Epidermal melanocyte (primary cell): Measurements from ENCODE around the gene PCLAF.
A peak's percentile ranks its signal among the peaks of the same experiment; 100 is the strongest.
"Not testable (repeated sequence)": the region's sequence is repeated elsewhere in the genome, so short reads cannot be mapped to it uniquely, and the experiment has no call there.

ENCODE experiments used
- DNase-seq: peaks from one replicate; pipeline ENCODE4 v3.0.0; 2011; ENCODE audit warnings: low spot score; ENCODE audit not compliant: insufficient read length

The PCLAF gene

GRCh38 chr15:64369078-64369607 lies 12.1 kb downstream of the PCLAF start:
- no peak for DNase-seq

- DNase-seq, result no peak
Observed at GRCh38 chr15:64361259-64361658, 20.0 kb downstream of the PCLAF start.

- DNase-seq, result no peak
Observed at GRCh38 chr15:64356710-64357040, 24.6 kb downstream of the PCLAF start.

DNA sequence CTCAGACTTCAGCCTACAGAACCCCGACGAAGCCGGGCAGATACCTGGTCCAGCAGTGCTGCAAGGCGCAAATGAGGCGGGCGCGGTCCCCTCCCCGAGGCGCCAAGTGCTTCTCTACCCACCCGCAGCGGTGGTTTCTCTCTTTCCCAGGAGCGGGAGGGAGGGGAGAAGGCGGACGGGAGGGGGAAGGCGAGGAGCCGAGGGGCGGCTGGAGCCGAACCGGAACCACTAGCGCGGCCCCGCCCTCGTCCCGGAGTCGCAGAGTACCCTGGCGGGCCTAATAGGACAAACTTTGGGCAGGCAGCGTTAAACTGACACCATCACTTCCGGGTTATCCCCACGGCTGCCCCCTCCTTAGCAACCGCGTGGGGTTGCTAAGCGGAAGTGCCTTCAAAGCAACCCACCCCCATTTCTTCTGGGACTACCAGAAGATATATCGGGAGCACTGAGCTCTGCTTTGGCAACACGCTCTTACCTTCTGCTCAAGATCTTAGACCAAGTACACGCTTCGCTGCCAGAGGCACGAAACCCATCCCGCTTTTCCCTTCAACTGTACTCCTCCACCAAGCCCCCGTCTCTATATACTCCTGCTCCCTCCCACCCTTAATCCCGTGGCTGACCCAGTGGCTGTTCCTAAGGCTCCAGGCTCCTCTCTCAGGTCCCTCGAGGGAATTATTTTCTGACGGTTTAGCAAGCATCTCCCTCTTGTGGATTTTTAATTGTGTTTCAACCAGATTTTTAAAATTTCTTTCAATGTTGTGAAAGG lies 25.1 kb downstream of the PCLAF start, which contains the start of gene CSNK1G1:
Gene CSNK1G1 (minus strand): TSS at position 230 of the 766 bp plus-strand sequence. CDS start 55,674 bp downstream, outside the sequence.
- DNase-seq, result peak; percentile 68

- no peak for DNase-seq
Observed at GRCh38 chr15:64355348-64355943, 25.8 kb downstream of the PCLAF start.

GRCh38 chr15:64354688-64355344 lies 26.4 kb downstream of the PCLAF start:
- DNase-seq, result no peak

- DNase-seq, result no peak
Observed at GRCh38 chr15:64351265-64351664, 30.0 kb downstream of the PCLAF start.

- DNase-seq, result no peak
Observed at GRCh38 chr15:64349375-64349774, 31.9 kb downstream of the PCLAF start.

DNA sequence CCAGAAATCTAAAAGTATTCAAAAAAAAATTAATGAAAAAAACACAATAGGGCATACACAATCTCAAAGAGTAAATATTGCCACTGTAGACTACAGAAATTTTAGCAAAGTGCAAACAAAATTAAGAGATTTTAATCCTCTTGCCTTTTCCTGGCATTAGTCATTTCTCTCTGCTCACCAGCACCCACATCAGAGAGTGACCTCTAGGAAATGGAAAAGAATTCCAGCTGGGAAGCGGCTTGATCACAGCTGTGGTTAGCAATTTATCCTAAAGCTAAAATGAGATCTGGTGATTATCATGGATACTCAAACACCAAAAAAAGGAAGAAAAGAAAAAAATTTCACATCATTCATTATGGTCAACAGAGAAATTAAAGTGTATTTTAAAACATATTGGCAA lies 32.8 kb downstream of the PCLAF start:
- no peak for DNase-seq

- DNase-seq, result not testable (repeated sequence)
Observed at GRCh38 chr15:64346242-64346641, 35.0 kb downstream of the PCLAF start.

- DNase-seq, result no peak
Observed at GRCh38 chr15:64344651-64345294, 36.5 kb downstream of the PCLAF start.

- DNase-seq, result no peak
Observed at GRCh38 chr15:64343841-64344240, 37.4 kb downstream of the PCLAF start.

GRCh38 chr15:64343222-64343621 lies 38.0 kb downstream of the PCLAF start:
- DNase-seq, result no peak

GRCh38 chr15:64341961-64342360 lies 39.3 kb downstream of the PCLAF start:
- DNase-seq, result no peak

DNA sequence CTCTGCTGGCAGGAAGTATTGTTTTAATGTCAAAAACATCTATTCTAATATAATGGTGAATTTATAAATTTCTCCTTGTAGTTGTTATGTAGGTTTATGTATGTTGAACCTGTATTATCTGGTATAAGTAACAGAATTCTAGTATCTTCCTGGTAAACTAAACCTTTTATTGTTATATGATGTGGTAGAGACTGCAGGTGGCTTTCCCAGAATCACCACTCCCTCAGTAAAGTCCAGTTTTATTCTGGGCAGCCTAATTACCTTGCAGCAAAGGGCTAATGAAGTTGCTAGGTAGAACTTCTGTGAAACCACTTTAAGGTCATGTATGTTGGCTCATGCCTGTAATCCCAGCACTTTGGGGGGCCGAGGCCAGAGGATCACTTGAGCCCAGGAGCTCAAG lies 40.9 kb downstream of the PCLAF start:
- no peak for DNase-seq

GRCh38 chr15:64337761-64338160 lies 43.5 kb downstream of the PCLAF start:
- no peak for DNase-seq

DNA sequence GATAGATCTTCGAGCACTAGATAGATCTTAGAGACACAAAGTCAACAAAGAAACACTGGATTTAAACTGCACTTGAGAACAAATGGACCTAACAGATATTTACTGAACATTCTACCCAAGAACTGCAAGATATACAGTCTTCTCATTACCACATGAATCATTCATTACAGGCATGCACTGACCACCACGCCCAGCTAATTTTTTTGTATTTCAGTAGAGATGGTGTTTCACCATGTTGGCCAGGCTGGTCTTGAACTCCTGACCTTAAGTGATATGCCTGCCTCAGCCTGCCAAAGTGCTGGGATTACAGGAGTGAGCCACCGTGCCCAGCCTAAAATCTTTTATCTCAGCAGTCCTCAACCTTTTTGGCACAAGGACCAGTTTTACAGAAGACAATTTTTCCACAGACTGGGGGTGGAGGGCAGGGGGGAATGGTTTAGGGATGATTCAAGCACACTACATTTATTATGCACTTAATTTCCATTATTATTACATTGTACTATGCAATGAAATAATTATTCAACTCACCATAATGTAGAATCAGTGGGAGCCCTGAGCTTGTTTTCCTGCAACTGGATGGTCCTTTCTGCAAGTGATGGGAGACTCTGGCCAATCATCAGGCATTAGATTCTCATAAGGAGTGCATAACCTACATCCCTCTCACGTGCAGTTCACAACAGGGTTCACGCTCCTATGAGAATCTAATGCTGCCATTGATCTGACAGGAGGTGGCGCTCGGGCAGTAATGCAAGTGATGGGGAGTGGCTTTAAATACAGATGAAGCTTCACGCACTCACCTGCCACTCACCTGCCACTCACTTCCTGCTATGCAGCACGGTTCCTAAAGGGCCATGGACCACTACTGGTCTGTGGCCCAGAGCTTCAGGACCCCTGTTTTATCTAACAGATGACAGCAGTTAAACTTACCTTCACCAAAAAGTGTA lies 47.0 kb downstream of the PCLAF start:
- DNase-seq, result no peak

DNA sequence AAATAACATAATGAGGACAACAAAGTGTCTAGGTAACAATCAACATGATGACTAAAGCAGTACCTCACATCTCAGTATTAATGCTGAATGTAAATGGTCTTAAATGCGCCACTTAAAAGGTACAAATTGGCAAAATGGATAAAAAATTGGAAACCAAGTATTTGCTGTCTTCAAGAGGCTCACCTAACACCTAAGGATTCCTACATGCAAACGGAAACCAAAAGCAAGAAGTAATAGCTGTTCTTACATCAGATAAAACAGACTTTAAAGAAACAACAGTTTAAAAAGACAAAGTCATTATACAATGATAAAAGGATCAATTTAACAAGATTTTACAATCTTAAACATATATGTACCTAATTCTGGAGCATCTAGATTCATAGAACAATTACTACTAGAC lies 47.7 kb downstream of the PCLAF start:
- no peak for DNase-seq

- not testable (repeated sequence) for DNase-seq
Observed at GRCh38 chr15:64331668-64332067, 49.6 kb downstream of the PCLAF start.

- DNase-seq, result not testable (repeated sequence)
Observed at GRCh38 chr15:64326975-64327374, 54.3 kb downstream of the PCLAF start.

GRCh38 chr15:64326458-64326857 lies 54.8 kb downstream of the PCLAF start:
- not testable (repeated sequence) for DNase-seq
